ENCODE data around the gene ZFHX3. TPM values are rescaled to one million over a fixed set of nuclear protein-coding genes. Genes with fewer than 3 reads are reported as not detected.

ZFHX3 gene
- total RNA-seq, 2 experiments from 2014 or later: 0.40 to 0.54 TPM

DNA sequence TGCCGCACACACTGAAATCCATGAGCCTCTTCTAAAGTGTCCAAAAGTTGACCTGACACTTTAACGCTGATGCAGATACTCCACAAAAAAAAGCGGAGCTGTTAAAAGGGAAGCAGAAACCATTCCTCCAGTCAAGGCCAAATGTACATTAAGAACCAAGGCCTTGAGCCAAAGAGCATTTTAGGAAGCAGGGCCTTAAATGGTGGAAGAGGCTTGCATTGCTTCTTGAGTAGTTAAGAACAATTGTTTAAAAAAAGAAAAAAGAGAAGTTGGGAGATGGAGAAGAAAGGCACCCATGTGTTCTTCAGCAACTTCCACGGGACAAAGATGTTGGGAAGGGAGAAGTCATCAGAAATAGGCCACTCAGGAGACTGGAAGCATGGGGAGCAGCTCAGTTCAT is 6.3 kb downstream of the ZFHX3 start:
- peaks cover 28% of the 10 kb centered on the region for H3K27me3 Mint-ChIP-seq

GRCh38 chr16:73040735-73041402 is 7.1 kb downstream of the ZFHX3 start:
- H3K4me3 Mint-ChIP-seq: no peak overlapping the region
- H3K27me3 Mint-ChIP-seq: peaks cover 28% of the 10 kb centered on the region
- peaks cover 7% of the 10 kb centered on the region for H3K4me1 Mint-ChIP-seq

More for the DNA sequence above, 6.3 kb downstream of the ZFHX3 start:
- Mint-ChIP-seq H3K9me3 (no peaks in the 10 kb centered on the region), H3K36me3 (no peaks in the 10 kb centered on the region), H3K4me1 (peaks cover 3% of the 10 kb centered on the region), H3K4me3 (no peak overlapping the region), H3K27ac (no peak overlapping the region)
- DNase-seq: no peak

DNA sequence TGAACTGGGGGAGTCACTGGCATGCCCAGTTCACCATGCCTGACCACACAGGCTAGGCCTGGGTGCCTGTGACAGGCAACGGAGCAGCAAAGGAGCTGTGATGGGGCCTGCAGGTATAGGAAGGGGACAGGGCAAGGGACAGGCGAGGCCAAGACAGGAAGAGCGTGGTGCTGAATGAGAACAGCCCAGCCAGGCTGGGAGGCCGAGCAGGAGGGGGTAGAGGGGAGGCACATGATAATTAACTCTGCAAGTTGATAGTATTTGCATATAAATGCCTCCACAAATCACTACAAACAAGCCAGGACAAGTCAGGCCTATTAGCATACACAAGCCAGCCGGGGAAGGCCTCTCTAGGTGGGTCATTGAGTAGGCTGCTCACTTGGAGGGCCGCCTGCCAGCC is 7.8 kb downstream of the ZFHX3 start:
- Mint-ChIP-seq H3K27ac (no peak overlapping the region), H3K4me3 (no peak overlapping the region), H3K9me3 (no peaks in the 10 kb centered on the region), H3K27me3 (peaks cover 30% of the 10 kb centered on the region), H3K4me1 (peaks cover 7% of the 10 kb centered on the region), H3K36me3 (no peaks in the 10 kb centered on the region)
- DNase-seq: no peak

More at GRCh38 chr16:73040735-73041402, 7.1 kb downstream of the ZFHX3 start:
- DNase-seq: no peak
- H3K27ac Mint-ChIP-seq: no peak overlapping the region
- no peaks in the 10 kb centered on the region for H3K36me3 Mint-ChIP-seq
- no peaks in the 10 kb centered on the region for H3K9me3 Mint-ChIP-seq

GRCh38 chr16:73037845-73038570 is 9.9 kb downstream of the ZFHX3 start:
- H3K27ac Mint-ChIP-seq: no peak overlapping the region
- H3K27me3 Mint-ChIP-seq: peaks cover 33% of the 10 kb centered on the region
- H3K4me3 Mint-ChIP-seq: no peak overlapping the region
- DNase-seq: no peak
- H3K36me3 Mint-ChIP-seq: no peaks in the 10 kb centered on the region
- no peaks in the 10 kb centered on the region for H3K9me3 Mint-ChIP-seq
- peaks cover 12% of the 10 kb centered on the region for H3K4me1 Mint-ChIP-seq

GRCh38 chr16:73037331-73037745 is 10.6 kb downstream of the ZFHX3 start:
- DNase-seq: no peak
- H3K36me3 Mint-ChIP-seq: no peaks in the 10 kb centered on the region

DNA sequence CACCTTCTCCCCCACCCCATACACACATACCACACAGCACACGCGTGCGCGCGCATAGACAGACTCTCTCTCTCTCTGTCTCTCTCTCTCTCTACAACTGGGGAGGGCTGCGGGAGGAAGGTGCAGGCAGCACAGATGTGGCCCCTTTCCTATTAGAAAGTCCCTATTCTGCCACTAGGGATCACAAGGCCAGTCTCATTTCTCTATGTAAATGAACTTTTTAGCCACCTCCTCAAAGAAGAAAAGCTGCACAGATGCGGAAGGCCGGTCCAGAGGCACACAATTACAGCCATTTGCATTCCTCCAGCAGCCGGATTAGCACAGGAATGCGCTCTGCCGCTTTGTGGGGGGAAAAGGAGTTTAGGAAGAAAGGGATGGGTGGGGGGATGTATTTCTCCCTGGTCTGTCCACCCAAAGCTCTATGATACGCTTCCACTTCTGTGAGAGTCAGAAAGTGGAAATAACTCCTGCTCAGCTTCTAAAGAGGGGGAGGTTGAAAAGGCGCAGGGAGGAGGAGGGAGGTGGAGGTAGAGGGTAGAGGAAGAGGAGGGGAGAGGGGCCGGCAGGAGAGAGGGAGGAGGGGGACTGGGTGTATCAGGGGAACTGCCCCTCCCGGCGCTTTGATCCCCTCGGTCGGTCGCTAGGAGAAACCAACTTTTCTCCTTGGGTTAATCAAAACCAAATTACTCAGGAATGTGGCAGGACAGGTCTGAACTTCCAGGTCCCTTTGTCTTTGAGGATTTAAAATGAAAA is 11.7 kb downstream of the ZFHX3 start:
- Mint-ChIP-seq H3K9me3 (no peaks in the 10 kb centered on the region), H3K27me3 (peaks cover 44% of the 10 kb centered on the region), H3K36me3 (no peaks in the 10 kb centered on the region), H3K4me3 (no peak overlapping the region), H3K4me1 (peaks cover 14% of the 10 kb centered on the region), H3K27ac (no peak overlapping the region)
- DNase-seq: no peak

More at GRCh38 chr16:73037331-73037745, 10.6 kb downstream of the ZFHX3 start:
- Mint-ChIP-seq H3K27ac (no peak overlapping the region), H3K4me1 (peaks cover 12% of the 10 kb centered on the region), H3K9me3 (no peaks in the 10 kb centered on the region), H3K27me3 (peaks cover 34% of the 10 kb centered on the region), H3K4me3 (no peak overlapping the region)

DNA sequence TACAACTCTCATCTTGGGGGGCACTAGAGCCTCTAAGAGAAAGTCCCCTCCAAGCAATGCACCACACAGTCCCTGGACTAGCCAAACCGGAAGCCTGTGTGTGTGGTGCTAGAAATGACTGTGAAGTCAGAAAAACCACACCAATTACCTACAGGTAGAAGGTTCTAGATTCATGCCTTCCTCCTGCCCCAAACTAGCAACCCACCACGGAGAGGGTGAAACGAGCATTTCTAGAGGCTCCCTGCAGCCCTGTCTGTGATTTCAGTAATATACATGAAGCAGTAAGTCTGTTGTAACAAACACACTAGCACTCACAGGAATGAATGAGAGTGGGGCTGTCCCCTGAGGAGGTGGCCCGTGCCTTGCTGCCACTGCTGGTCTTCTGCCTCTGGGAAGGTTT is 13.6 kb downstream of the ZFHX3 start:
- Mint-ChIP-seq H3K27ac (no peak overlapping the region), H3K4me1 (peaks cover 14% of the 10 kb centered on the region), H3K27me3 (peaks cover 44% of the 10 kb centered on the region), H3K4me3 (no peak overlapping the region), H3K9me3 (no peaks in the 10 kb centered on the region), H3K36me3 (no peaks in the 10 kb centered on the region)
- DNase-seq: no peak

DNA sequence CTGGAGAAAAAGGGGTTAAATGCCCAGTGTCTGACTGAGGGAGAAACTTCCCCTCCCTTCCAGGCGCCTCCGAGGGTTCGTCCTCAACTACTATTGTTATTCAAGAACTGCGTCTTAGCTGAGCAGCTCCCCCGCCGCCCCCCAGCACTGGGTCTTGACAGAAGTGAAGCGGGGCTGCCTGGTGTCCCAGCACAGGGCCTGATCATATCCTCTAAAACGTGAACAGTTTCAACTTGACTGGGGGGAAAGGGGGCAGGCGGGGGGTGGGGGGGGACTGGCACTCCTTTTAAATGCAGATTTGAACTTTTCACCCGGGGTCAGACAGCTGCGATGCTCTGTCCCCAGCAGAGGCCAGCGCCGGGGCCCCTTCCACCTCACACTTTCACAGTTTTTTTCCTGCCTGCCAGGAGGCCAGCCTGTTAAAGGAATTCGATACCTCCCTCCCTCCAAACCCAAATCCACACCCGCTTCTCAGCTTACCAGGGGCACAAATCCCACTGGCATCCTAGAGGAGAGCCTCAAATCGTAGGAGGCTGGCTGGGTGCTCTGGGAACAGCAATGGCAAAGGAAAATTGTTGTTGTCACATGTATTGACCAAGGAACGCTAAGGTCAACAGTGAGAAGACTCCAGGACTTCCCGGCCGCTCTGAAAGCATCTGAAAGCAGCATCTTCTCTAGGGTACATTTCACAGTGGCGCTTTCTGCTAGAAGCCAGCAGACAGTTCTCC is 14.5 kb downstream of the ZFHX3 start:
- Mint-ChIP-seq H3K4me1 (peaks cover 14% of the 10 kb centered on the region), H3K4me3 (no peak overlapping the region), H3K9me3 (no peaks in the 10 kb centered on the region), H3K27ac (no peak overlapping the region), H3K36me3 (no peaks in the 10 kb centered on the region), H3K27me3 (peaks cover 44% of the 10 kb centered on the region)
- no peak for DNase-seq

- Mint-ChIP-seq H3K36me3 (no peaks in the 10 kb centered on the region), H3K4me3 (no peak overlapping the region), H3K4me1 (peaks cover 14% of the 10 kb centered on the region), H3K27me3 (peaks cover 43% of the 10 kb centered on the region), H3K9me3 (no peaks in the 10 kb centered on the region), H3K27ac (no peak overlapping the region)
- DNase-seq: no peak
These were observed 15.2 kb downstream of the ZFHX3 start for GRCh38 chr16:73032541-73033270.

DNA sequence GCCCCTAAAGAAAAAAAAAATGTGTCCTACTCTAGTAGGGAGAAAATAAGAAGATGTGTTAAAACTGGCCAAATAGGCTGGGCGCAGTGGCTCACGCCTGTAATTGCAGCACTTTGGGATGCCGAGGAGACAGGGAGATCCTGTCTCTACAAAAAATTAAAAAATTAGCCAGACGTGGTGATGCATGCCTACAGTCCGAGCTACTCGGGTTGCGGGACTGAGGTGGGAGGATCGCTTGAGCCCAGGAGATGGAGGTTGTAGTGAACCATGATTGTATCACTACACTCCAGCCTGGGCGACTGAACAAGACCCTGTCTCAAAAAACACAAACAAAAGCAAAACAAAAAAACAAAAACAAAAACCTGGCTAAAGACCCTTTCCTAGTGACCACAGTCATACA is 15.9 kb downstream of the ZFHX3 start:
- Mint-ChIP-seq H3K36me3 (no peaks in the 10 kb centered on the region), H3K27me3 (peaks cover 36% of the 10 kb centered on the region), H3K27ac (no peak overlapping the region), H3K4me3 (no peak overlapping the region), H3K4me1 (peaks cover 13% of the 10 kb centered on the region), H3K9me3 (no peaks in the 10 kb centered on the region)
- DNase-seq: no peak

GRCh38 chr16:73031155-73031866 is 16.6 kb downstream of the ZFHX3 start:
- Mint-ChIP-seq H3K4me1 (peaks cover 11% of the 10 kb centered on the region), H3K36me3 (no peaks in the 10 kb centered on the region), H3K4me3 (no peak overlapping the region), H3K27ac (no peak overlapping the region), H3K27me3 (peaks cover 29% of the 10 kb centered on the region), H3K9me3 (no peaks in the 10 kb centered on the region)
- DNase-seq: no peak

GRCh38 chr16:73028721-73029361 is 19.1 kb downstream of the ZFHX3 start:
- H3K4me1 Mint-ChIP-seq: peaks cover 2% of the 10 kb centered on the region
- no peaks in the 10 kb centered on the region for H3K9me3 Mint-ChIP-seq
- peaks cover 11% of the 10 kb centered on the region for H3K27me3 Mint-ChIP-seq
- H3K4me3 Mint-ChIP-seq: no peak overlapping the region
- no peak overlapping the region for H3K27ac Mint-ChIP-seq
- DNase-seq: no peak
- no peaks in the 10 kb centered on the region for H3K36me3 Mint-ChIP-seq

GRCh38 chr16:73028263-73028662 is 19.7 kb downstream of the ZFHX3 start:
- peaks cover 11% of the 10 kb centered on the region for H3K27me3 Mint-ChIP-seq
- no peaks in the 10 kb centered on the region for H3K36me3 Mint-ChIP-seq
- DNase-seq: no peak
- H3K4me3 Mint-ChIP-seq: no peak overlapping the region
- peaks cover 2% of the 10 kb centered on the region for H3K4me1 Mint-ChIP-seq
- no peaks in the 10 kb centered on the region for H3K9me3 Mint-ChIP-seq
- H3K27ac Mint-ChIP-seq: no peak overlapping the region
